GM12878 (cell line): ENCODE data around the gene FKBP2. TPM values are rescaled to one million over a fixed set of nuclear protein-coding genes. Genes with fewer than 3 reads are reported as not detected.

Source experiments
- ATAC-seq: fragments of 200-7000 bp; cut with Tn5 transposase; 3 replicates; pipeline ENCODE4 v1.9.1; 2020; ENCODE audit warnings: mild to moderate bottlenecking, moderate library complexity
- BruUV-seq: library from RNA; stranded (reverse); fragments of 400-500 nt; replicated peaks from 2 replicates; lab custom pipeline; 2021; lab: Mats Ljungman, UMichigan
- CTCF ChIA-PET: fragments of 300-600 bp; sonication (Branson Sonifier 250); formaldehyde crosslinking; extraction: SDS; loops from one replicate; lab custom pipeline; 2021; ENCODE audit warnings: inconsistent platforms; lab: Yijun Ruan, JAX
- POLR2A ChIA-PET: fragments of 350-600 bp; formaldehyde crosslinking; extraction: SDS; loops from one replicate; lab custom pipeline; 2021; ENCODE audit warnings: inconsistent platforms; lab: Charles Lee
- RAD21 ChIA-PET: fragments of 300-600 bp; sonication (Branson Sonifier 250); formaldehyde crosslinking; loops from one replicate; lab custom pipeline; 2023; ENCODE audit warnings: antibody characterized with exemption; ENCODE audit not compliant: unreplicated experiment; lab: Charles Lee
- SMC1A ChIA-PET: fragments of 300-600 bp; sonication (Branson Sonifier 250); formaldehyde crosslinking; loops from one replicate; lab custom pipeline; 2023; ENCODE audit not compliant: unreplicated experiment, uncharacterized antibody; lab: Charles Lee
- DNase-seq: peaks from one replicate; pipeline ENCODE4 v3.0.0-alpha.2; 2011; ENCODE audit warnings: low read depth, low spot score
- FAIRE-seq: peaks from 3 replicates; lab custom pipeline; 2011; peaks lifted over from hg19 to GRCh38; lab: Jason Lieb, UNC
- H2AFZ ChIP-seq: 2 replicates; pipeline ENCODE4 v1.6.0; 2011; ENCODE audit warnings: low read depth, low read length, control low read depth; ENCODE audit not compliant: control insufficient read depth
- H3K27ac ChIP-seq: 2 replicates; pipeline ENCODE4 v1.5.1; 2011; ENCODE audit warnings: control low read depth; ENCODE audit not compliant: control insufficient read depth, insufficient read depth
- H3K27me3 ChIP-seq, 2 experiments: replicated peaks in 1 of 2; 2 replicates each; pipeline versions ENCODE4 v1.6.0 to v1.6.1; 2011; ENCODE audit warnings: low read length in 1 of 2; ENCODE audit not compliant: control insufficient read depth in 2 of 2, insufficient read depth in 2 of 2
- H3K36me3 ChIP-seq, 2 experiments: 2 replicates each; pipeline ENCODE4 v1.5.1; 2011; ENCODE audit warnings: low read length in 1 of 2; ENCODE audit not compliant: control insufficient read depth in 2 of 2, insufficient read depth in 2 of 2
- H3K4me1 ChIP-seq: 2 replicates; pipeline ENCODE4 v1.6.1; 2011; ENCODE audit warnings: mild to moderate bottlenecking, low read length, moderate library complexity, mixed read lengths; ENCODE audit not compliant: control insufficient read depth, insufficient read depth
- H3K4me2 ChIP-seq: 2 replicates; pipeline ENCODE4 v1.6.0; 2011; ENCODE audit warnings: control low read depth; ENCODE audit not compliant: control insufficient read depth, insufficient read depth
- H3K4me3 ChIP-seq: fragments of 200-600 bp; sonication (generic); 2 replicates; pipeline ENCODE4 v1.5.1; 2016
- H3K79me2 ChIP-seq: 2 replicates; pipeline ENCODE4 v1.6.0; 2011; ENCODE audit warnings: low read length; ENCODE audit not compliant: control insufficient read depth, insufficient read depth
- H3K9ac ChIP-seq: 2 replicates; pipeline ENCODE4 v1.8.0; 2011; ENCODE audit warnings: low read length, control low read depth, mixed read lengths; ENCODE audit not compliant: control insufficient read depth, insufficient read depth
- H3K9me3 ChIP-seq: replicated peaks from 3 replicates; pipeline ENCODE4 v1.5.1; 2011; ENCODE audit warnings: mild to moderate bottlenecking, low read length; ENCODE audit not compliant: control insufficient read depth, insufficient read depth
- H4K20me1 ChIP-seq: 2 replicates; pipeline ENCODE4 v1.6.0; 2011; ENCODE audit not compliant: control insufficient read depth, insufficient read depth
- ATF3 ChIP-seq: IDR thresholded peaks from 2 replicates; pipeline ENCODE4 v1.6.1; 2011; ENCODE audit warnings: low read depth, mild to moderate bottlenecking, low read length, moderate library complexity, borderline replicate concordance; ENCODE audit errors: extremely low read depth
- DPF2 ChIP-seq: fragments of 450-650 bp; IDR thresholded peaks from 2 replicates; pipeline ENCODE4 v1.6.1; 2017; ENCODE audit warnings: mild to moderate bottlenecking
- EP300 ChIP-seq, 2 experiments: fragments of 150-350 bp in 1 of 2; IDR thresholded peaks; 2 replicates each; pipeline ENCODE4 v1.6.1; 2011 to 2012; ENCODE audit warnings: low read depth in 2 of 2, low read length in 2 of 2, borderline replicate concordance in 1 of 2, improper control_type of control experiment in 1 of 2, inconsistent platforms in 1 of 2; ENCODE audit not compliant: control insufficient read depth in 1 of 2
- ETV6 ChIP-seq, 2 experiments: fragments of 450-650 bp in 1 of 2; IDR thresholded peaks in 1 of 2; conservative IDR thresholded peaks in 1 of 2; 2 replicates each; pipeline ENCODE4 v1.6.1; 2014; ENCODE audit warnings: antibody characterized with exemption in 1 of 2, borderline replicate concordance in 1 of 2, low read depth in 1 of 2, mild to moderate bottlenecking in 1 of 2, moderate library complexity in 1 of 2
- GATAD2B ChIP-seq: fragments of 450-650 bp; conservative IDR thresholded peaks from 2 replicates; pipeline ENCODE4 v1.6.1; 2017; ENCODE audit warnings: low read depth, mild to moderate bottlenecking, moderate library complexity
- IKZF1 ChIP-seq: fragments of 450-650 bp; conservative IDR thresholded peaks from 2 replicates; pipeline ENCODE4 v1.6.1; 2017; ENCODE audit warnings: antibody characterized with exemption, mild to moderate bottlenecking
- MYC ChIP-seq: IDR thresholded peaks from 2 replicates; pipeline ENCODE4 v1.6.1; 2011; ENCODE audit warnings: mild to moderate bottlenecking, low read length, moderate library complexity, inconsistent platforms; ENCODE audit not compliant: insufficient read depth, insufficient replicate concordance, insufficient read length, severe bottlenecking
- PAX5 ChIP-seq: IDR thresholded peaks from 2 replicates; pipeline ENCODE4 v1.6.1; 2011; ENCODE audit warnings: low read depth, low read length, borderline replicate concordance
- RELA ChIP-seq: fragments of 450-650 bp; IDR thresholded peaks from 2 replicates; pipeline ENCODE4 v1.8.0; 2014; ENCODE audit warnings: borderline replicate concordance; ENCODE audit not compliant: partially characterized antibody
- SPI1 ChIP-seq: IDR thresholded peaks from 2 replicates; pipeline ENCODE4 v1.6.1; 2011; ENCODE audit warnings: low read depth, mild to moderate bottlenecking, low read length, moderate library complexity, borderline replicate concordance; ENCODE audit not compliant: insufficient read depth
- USF1 ChIP-seq: IDR thresholded peaks from 2 replicates; pipeline ENCODE4 v1.6.1; 2011; ENCODE audit warnings: borderline replicate concordance, low read depth, mild to moderate bottlenecking, moderate library complexity, mixed read lengths, low read length; ENCODE audit not compliant: insufficient read depth; ENCODE audit errors: extremely low read length
- WGBS: methylation state at CpG from one replicate; pipeline ENCODE4 v1.1.6; 2016; ENCODE audit warnings: low lambda C conversion rate; ENCODE audit not compliant: insufficient replicate concordance, insufficient coverage; ENCODE audit errors: missing lambda C conversion rate; 5-methylcytosine and 5-hydroxymethylcytosine counted together
- in situ Hi-C: fragments of 300-500 bp; cut with MboI; formaldehyde crosslinking; loops from 9 replicates; pipeline ENCODE4 v1.14.3; 2018; ENCODE audit warnings: mixed read lengths
- intact Hi-C: fragments of 100-400 bp; cut with micrococcal nuclease; formaldehyde crosslinking; loops from one replicate; pipeline ENCODE4 v1.14.2; 2022; ENCODE audit not compliant: unreplicated experiment
- polyA plus RNA-seq, 11 experiments: library from polyadenylated mRNA; depleted of rRNA in 4 of 11; unstranded in 6 of 11; stranded (reverse) in 5 of 11; fragments of >200 nt; fragmentation: Nextera tagmentation in 4 of 11; fragmentation: Illumina TruSeq in 1 of 11; extraction: Ambion mirVana in 4 of 11; extraction: Trizol in 1 of 11; gene quantifications; 1 replicate in 1 of 11; 2 replicates in 10 of 11; pipeline versions ENCODE4 v1.2.1 to v1.2.3, GENCODE V29; 2011 to 2016; ENCODE audit warnings: inconsistent platforms in 2 of 11, missing spikeins in 2 of 11, low read depth in 1 of 11
- total RNA-seq, 4 experiments: library from RNA; depleted of rRNA in 3 of 4; stranded (reverse); fragments of >200 nt in 3 of 4; fragmentation: Illumina TruSeq in 1 of 4; extraction: Trizol in 1 of 4; gene quantifications; 2 replicates each; pipeline versions ENCODE4 v1.2.1 to v1.2.3, GENCODE V29; 2013 to 2021
- TF ChIP-seq, protein P1 (sequence below): IDR thresholded peaks from 2 replicates; pipeline ENCODE4 v1.6.1; 2012; ENCODE audit warnings: low read depth, low read length, improper control_type of control experiment
- TF ChIP-seq, protein P2 (sequence below): IDR thresholded peaks from 2 replicates; pipeline ENCODE4 v1.6.1; 2011; ENCODE audit warnings: borderline replicate concordance, low read depth, mild to moderate bottlenecking, moderate library complexity, low read length; ENCODE audit not compliant: insufficient read depth, poor library complexity, severe bottlenecking
- TF ChIP-seq, protein P3 (sequence below): fragments of 450-650 bp; IDR thresholded peaks from 2 replicates; pipeline ENCODE4 v1.6.1; 2017; ENCODE audit warnings: borderline replicate concordance

FKBP2 gene
- total and polyA plus RNA-seq, 10 of the 15 experiments (the other 5 are each of a cell fraction or from before 2014, with no cell fraction given) = 1.8 to 99.7 (median 39.5) TPM

GRCh38 chr11:64278576-64279190 lies 37.8 kb downstream of the FKBP2 start:
- ChIA-PET SMC1A (interaction anchor here (0.6 to 1.8 kb wide), 3 partner anchors 9 to 432 kb away, joined by 3 to 7 read pairs (median 3); no protein-coding TSS in a partner anchor), RAD21 (no interaction called here), CTCF (interaction anchor here (0.6 to 3.5 kb wide), 4 partner anchors 22 to 177 kb away, joined by 3 to 10 read pairs (median 4); no protein-coding TSS in a partner anchor), POLR2A (interaction anchor here (0.6 to 0.7 kb wide), 2 partner anchors 38 to 1056 kb away, joined by 3 to 6 read pairs; partner anchors contain the start of gene FKBP2)
- Histone ChIP-seq H3K4me2 (no peak overlapping the region), H3K4me3 (no peak overlapping the region), H3K36me3 (peaks cover 0 to 3% of the 10 kb centered on the region in 2 experiments; a peak in 1 of 4 replicates), H3K27ac (no peak overlapping the region), H2AFZ (no peak overlapping the region), H4K20me1 (no peaks in the 10 kb centered on the region; the same call in 1 of the 2 replicates)
- TSS peak; percentile 33 for BruUV-seq
- no peak; the same call in 2 of the 3 replicates for ATAC-seq
- DNase-seq = no peak
- WGBS = 83% methylated on average over 8 of the region's 8 CpGs
- TF ChIP-seq ETV6 (conservative IDR thresholded peaks at IDR 0.05 in 1 of 2, IDR thresholded peaks at IDR 0.05 in 1 of 2; ENCODE audit: borderline replicate concordance in 1 of 2, low read depth in 1 of 2) (no peak), DPF2 (no peak), EP300 (IDR thresholded peaks at IDR 0.05; ENCODE audit: borderline replicate concordance in 1 of 2, control insufficient read depth in 1 of 2, low read depth in 2 of 2, low read length in 2 of 2) (no peak), ATF3 (no peak), MYC (no peak), IKZF1 (no peak), RELA (no peak), SPI1 (no peak), GATAD2B (no peak), PAX5 (no peak), USF1 (no peak)
- TF ChIP-seq, protein P1, sequence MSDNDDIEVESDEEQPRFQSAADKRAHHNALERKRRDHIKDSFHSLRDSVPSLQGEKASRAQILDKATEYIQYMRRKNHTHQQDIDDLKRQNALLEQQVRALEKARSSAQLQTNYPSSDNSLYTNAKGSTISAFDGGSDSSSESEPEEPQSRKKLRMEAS = no peak
- TF ChIP-seq, protein P2, sequence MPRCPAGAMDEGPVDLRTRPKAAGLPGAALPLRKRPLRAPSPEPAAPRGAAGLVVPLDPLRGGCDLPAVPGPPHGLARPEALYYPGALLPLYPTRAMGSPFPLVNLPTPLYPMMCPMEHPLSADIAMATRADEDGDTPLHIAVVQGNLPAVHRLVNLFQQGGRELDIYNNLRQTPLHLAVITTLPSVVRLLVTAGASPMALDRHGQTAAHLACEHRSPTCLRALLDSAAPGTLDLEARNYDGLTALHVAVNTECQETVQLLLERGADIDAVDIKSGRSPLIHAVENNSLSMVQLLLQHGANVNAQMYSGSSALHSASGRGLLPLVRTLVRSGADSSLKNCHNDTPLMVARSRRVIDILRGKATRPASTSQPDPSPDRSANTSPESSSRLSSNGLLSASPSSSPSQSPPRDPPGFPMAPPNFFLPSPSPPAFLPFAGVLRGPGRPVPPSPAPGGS = no peak
- TF ChIP-seq, protein P3, sequence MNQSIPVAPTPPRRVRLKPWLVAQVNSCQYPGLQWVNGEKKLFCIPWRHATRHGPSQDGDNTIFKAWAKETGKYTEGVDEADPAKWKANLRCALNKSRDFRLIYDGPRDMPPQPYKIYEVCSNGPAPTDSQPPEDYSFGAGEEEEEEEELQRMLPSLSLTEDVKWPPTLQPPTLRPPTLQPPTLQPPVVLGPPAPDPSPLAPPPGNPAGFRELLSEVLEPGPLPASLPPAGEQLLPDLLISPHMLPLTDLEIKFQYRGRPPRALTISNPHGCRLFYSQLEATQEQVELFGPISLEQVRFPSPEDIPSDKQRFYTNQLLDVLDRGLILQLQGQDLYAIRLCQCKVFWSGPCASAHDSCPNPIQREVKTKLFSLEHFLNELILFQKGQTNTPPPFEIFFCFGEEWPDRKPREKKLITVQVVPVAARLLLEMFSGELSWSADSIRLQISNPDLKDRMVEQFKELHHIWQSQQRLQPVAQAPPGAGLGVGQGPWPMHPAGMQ = no peak
- TF ChIP-seq, all 136 proteins: peak for 0
- H3K27me3 ChIP-seq = no peaks in the 10 kb centered on the region
- in situ Hi-C loops = no loop called here
- FAIRE-seq = no peak
- no peak overlapping the region for H3K9ac ChIP-seq
- intact Hi-C loops = no loop called here
- H3K4me1 ChIP-seq = no peaks in the 10 kb centered on the region
- no peaks in the 10 kb centered on the region for H3K9me3 ChIP-seq
- H3K79me2 ChIP-seq = peaks cover 3% of the 10 kb centered on the region; the same call in 1 of the 2 replicates
